Measurements from ENCODE around the gene ZNF618. TPM values are rescaled to one million over a fixed set of nuclear protein-coding genes. Genes with fewer than 3 reads are reported as not detected.

ZNF618 gene
- polyA plus RNA-seq, 6 donors from 2014 or later = 1.00 to 3.2 (median 2.2) TPM

DNA sequence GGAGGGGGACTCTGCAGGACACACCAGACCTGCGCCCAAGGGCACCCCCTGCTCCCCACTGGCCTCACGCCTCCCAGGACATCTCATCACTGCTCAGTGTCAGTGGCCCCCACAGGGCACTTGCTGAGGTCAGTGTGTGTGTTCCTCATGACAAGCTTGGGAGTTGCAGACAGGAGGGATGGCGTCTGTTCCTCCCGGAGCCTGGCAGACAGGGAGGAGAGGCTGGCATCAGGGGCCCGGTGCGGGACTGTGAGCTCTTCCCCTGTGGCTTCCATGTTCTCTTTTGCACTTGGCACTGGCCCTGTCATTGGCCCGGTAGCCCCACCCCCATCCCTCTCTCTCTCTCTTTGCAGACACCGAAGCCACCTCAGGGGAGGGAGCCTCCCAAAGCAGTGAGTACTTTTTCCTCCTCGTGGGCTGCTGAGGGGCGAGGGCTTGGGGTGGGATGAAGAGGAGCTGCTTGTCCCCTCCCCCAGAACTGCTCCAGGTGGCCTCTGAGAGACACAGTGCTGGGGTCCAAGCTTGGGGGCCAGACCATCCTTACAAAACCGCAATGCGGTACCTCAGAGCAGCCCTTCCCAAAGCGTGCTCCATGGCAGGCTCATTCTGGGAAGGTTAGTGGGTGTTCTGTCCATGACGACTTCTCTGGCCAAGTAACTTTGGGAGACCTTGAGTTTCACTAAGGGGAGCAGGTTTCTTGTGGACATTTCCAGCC lies 126.3 kb downstream of the ZNF618 start:
- Mint-ChIP-seq H3K27ac (no peak overlapping the region), H3K36me3 (no peaks in the 10 kb centered on the region), H3K4me3 (no peak overlapping the region), H3K4me1 (peaks cover 0 to 6% (median 0%) of the 10 kb centered on the region in 3 donors), H3K9me3 (peaks cover 0 to 2% (median 0%) of the 10 kb centered on the region in 7 donors), H3K27me3 (no peaks in the 10 kb centered on the region)
- ATAC-seq (ENCODE audit: low read depth in 2 of 2) (no peak), DNase-seq (no peak)

DNA sequence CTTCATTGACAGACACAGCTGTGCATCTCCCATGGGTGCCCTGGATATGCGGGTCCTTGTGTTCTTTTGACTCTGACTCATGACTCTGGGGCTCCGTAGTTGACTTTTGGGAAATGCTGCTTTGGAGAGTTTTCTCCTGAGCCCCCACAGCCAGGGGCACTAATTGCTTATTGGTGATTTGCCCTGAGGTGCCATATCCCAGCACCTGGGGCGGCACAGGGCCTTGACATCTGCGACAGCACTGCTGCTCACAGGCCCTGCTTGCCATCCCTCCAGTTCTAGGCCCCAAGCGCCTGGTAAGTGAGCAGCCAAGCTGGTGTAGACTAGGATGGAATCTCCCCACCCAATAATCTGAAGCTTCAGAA lies 126.9 kb downstream of the ZNF618 start:
- DNase-seq = no peak
- no peak overlapping the region for H3K4me3 Mint-ChIP-seq
- H3K4me1 Mint-ChIP-seq = peaks cover 0 to 6% (median 0%) of the 10 kb centered on the region in 3 donors
- H3K36me3 Mint-ChIP-seq = no peaks in the 10 kb centered on the region
- no peaks in the 10 kb centered on the region for H3K27me3 Mint-ChIP-seq
- H3K27ac Mint-ChIP-seq = no peak overlapping the region
- ATAC-seq (ENCODE audit: low read depth in 2 of 2) = no peak
- H3K9me3 Mint-ChIP-seq = peaks cover 0 to 2% (median 0%) of the 10 kb centered on the region in 7 donors

DNA sequence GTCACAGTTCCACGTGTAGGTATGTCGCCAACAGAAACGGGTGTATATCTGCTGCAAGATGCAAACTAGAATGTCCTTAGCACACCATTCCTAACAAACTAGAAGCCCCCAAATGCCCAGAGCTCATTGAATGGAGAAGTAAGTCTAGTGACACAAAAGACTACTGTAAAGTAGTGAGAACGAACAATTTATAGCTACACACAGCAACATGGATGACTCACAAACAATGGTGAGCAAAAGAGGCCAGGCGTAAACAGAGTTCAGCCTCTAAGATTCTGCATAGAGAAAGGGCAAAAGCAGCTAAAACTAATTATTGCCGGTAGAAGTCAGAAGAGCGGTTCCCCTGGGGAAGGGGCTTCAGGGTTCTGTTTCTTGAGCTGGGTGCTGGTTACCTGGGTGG lies 127.2 kb downstream of the ZNF618 start:
- no peak overlapping the region for H3K27ac Mint-ChIP-seq
- H3K4me1 Mint-ChIP-seq = peaks cover 0 to 6% (median 0%) of the 10 kb centered on the region in 3 donors
- no peaks in the 10 kb centered on the region for H3K27me3 Mint-ChIP-seq
- H3K36me3 Mint-ChIP-seq = no peaks in the 10 kb centered on the region
- DNase-seq (no peak), ATAC-seq (ENCODE audit: low read depth in 2 of 2) (no peak)
- no peak overlapping the region for H3K4me3 Mint-ChIP-seq
- H3K9me3 Mint-ChIP-seq = peaks cover 0 to 2% (median 0%) of the 10 kb centered on the region in 7 donors

DNA sequence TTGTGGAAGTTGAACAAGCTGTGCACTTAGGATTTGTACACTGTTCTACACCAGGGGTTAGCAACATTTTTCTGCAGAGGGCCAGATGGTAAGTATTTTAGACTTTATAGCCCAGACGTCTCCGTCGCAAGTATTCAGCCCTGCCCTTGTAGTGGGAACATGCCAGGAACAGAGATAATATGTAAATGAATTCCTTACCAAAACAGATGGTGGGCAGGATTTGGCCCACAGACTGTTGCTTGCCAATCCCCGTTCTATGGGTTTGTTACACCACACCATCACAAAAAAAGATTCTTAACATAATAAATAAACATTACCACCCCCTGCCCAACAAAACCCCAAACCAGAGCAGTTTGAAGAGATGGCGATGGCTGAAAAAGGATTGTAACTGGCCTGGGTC lies 127.6 kb downstream of the ZNF618 start:
- Mint-ChIP-seq H3K36me3 (no peaks in the 10 kb centered on the region), H3K9me3 (peaks cover 0 to 2% (median 0%) of the 10 kb centered on the region in 7 donors), H3K4me3 (no peak overlapping the region), H3K27ac (peak overlapping the region in 1 of 6 donors; percentile 37), H3K27me3 (no peaks in the 10 kb centered on the region), H3K4me1 (peaks cover 0 to 6% (median 0%) of the 10 kb centered on the region in 3 donors)
- ATAC-seq (ENCODE audit: low read depth in 2 of 2) (no peak), DNase-seq (no peak)

DNA sequence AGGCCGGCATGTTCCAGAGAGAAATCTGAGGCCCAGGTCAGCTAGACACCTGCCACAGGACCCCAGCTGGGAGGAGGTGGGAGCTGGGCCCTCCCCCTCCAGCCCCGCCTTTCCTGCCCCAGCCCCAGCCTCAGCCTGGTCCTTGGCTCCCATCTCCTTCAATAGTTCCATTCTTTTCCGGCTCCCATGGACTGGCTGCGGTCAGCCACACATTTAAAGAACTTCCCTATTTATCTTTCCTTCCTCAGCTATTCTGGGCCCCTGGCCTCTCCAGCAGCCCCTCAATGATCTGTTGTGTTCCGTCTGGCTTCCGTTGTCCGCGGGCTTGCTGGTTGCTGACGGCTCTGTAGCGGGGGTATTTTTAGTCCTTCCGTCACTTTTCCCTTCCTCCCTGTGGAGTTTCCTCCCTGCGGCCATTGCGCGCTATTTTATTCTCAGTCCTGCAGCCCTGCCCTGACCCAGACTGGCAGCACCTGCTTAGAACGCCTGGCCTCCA lies 128.2 kb downstream of the ZNF618 start:
- Mint-ChIP-seq H3K4me1 (peaks cover 0 to 6% (median 0%) of the 10 kb centered on the region in 3 donors), H3K36me3 (no peaks in the 10 kb centered on the region), H3K9me3 (peaks cover 0 to 2% (median 0%) of the 10 kb centered on the region in 7 donors), H3K27me3 (no peaks in the 10 kb centered on the region), H3K4me3 (no peak overlapping the region), H3K27ac (peak overlapping the region in 1 of 6 donors; percentile 89)
- DNase-seq (no peak), ATAC-seq (ENCODE audit: low read depth in 2 of 2) (no peak)

DNA sequence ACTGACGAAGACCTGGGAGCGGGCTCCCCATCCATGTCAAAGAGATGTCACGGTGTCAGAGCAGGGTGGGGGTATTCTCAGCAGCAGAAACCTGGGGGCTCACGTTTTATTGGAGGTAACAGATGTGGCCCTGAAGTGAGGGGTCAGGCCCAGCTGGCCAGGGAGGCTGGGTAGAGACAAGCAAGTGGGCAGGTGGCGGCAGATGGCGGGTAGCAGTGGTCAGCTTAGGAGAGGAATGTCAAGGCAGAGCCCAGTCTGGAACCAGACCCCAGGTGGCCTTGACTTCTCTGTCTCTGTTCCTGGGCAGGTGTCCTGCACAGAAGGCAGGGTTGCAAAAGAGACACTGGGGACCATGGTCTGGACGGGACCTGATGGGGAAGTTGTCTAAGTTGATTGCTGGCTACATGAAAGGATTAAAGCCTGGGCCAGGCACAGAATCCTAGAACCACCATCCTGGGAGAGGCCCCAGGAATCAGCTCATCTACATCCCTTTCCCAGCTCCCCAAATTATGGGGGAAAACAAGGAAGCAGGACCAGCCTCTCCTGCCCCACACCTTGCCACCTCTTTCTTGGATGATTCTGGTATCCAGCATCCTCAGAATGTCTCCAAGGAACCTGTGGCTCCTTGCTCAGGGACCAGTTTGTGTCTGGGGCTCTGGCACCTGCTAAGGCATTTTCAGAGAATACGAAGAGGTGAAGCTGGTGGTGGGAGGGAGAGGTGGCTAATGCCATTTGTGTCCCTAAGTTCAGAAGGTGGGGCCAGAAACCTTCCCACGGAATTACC lies 129.5 kb downstream of the ZNF618 start:
- H3K4me1 Mint-ChIP-seq = peaks cover 0 to 6% (median 0%) of the 10 kb centered on the region in 3 donors
- no peak overlapping the region for H3K4me3 Mint-ChIP-seq
- no peak for ATAC-seq (ENCODE audit: low read depth in 2 of 2)
- no peaks in the 10 kb centered on the region for H3K27me3 Mint-ChIP-seq
- no peak for DNase-seq
- H3K9me3 Mint-ChIP-seq = peaks cover 0 to 2% (median 0%) of the 10 kb centered on the region in 7 donors
- H3K36me3 Mint-ChIP-seq = no peaks in the 10 kb centered on the region
- no peak overlapping the region for H3K27ac Mint-ChIP-seq

DNA sequence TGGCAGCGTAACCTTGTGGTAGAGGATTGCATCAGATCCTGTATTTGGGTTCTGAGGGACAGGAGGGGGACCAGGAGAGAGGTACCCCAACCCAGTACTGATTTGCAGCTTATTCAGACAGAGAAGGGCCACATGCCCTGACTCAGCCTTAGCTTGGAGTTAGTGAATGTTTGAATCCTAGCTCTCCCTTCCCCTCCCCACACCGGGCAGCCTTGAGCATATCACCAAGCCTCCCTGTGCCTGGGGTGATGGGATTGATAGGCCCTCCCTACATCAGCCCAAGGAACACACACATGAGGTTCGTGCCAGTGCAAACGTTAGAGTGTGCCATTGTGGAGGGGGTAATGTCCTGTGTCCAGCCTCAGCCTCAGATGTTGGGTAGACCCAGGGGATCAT lies 130.0 kb downstream of the ZNF618 start:
- no peak for DNase-seq
- Mint-ChIP-seq H3K4me3 (no peak overlapping the region), H3K9me3 (peaks cover 0 to 4% (median 0%) of the 10 kb centered on the region in 7 donors), H3K27me3 (no peaks in the 10 kb centered on the region), H3K27ac (no peak overlapping the region), H3K36me3 (peaks cover 4% of the 10 kb centered on the region in 2 donors), H3K4me1 (peaks cover 0 to 6% (median 0%) of the 10 kb centered on the region in 3 donors)
- ATAC-seq (ENCODE audit: low read depth in 2 of 2) = no peak

DNA sequence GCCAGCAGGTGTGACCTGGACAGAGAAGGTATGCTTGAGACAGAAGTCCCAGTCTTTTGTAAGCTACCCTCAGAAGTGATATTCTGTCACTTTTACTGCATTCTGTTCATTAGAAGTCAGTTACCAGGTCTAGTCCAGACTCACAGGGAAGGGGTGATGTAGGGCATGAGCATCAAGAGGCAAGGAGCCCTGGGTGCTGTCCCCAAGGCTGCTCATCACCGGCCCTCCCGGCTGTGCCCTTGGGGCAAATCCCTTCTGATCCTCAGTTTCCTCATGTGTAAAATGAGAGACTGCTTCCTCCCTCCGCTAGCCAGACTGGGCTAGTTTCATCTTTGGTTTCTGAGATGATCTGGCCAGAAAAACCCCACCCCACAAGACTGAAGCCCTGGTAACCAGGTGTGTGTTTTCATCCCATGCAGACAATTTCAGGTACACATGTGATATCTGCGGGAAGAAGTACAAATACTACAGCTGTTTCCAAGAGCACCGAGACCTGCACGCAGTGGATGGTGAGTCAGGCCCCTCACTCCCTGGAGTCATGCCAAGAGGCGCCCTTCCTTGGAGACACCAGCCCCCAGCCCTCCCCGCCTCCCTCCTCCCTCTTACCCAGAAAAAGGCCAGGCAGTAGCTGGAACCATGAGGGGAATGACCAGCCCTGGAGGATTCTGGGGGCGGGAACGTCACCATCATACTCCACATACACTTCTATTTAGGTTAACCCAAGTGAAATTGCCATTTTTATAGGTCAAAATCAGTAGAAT lies 131.0 kb downstream of the ZNF618 start:
- H3K27me3 Mint-ChIP-seq = no peaks in the 10 kb centered on the region

DNA sequence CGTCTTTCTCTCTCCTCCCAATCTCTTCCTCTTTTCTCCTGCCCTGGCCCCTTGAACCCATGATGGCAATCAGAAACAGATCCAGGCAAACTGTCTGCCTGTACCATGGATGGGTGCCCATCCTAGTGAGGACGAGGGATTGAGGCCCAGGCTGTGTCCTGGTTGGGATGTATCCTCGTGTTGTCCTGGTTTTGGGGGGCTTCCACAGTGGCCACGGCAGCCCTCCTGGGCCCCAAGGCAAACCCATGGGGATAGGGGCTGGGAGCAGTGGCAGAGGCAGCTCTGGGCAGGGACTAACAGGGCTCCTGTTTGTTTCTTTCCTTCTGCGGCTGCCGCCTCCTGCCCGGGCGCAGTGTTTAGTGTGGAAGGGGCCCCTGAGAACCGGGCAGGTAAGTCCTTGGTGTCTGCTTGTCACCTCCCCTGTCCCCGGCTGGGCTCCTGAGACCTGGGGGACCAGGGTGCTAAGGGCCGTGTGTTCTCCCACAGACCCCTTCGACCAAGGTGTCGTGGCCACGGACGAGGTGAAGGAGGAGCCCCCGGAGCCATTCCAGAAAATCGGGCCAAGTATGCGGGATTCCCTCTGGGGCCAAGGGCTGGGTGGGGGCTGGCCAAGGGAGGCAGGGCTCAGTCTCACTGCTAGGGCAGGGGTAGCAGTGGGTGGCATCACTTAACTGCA lies 132.0 kb downstream of the ZNF618 start:
- H3K4me1 Mint-ChIP-seq = peaks cover 0 to 6% (median 0%) of the 10 kb centered on the region in 3 donors
- H3K36me3 Mint-ChIP-seq = peaks cover 12 to 14% of the 10 kb centered on the region in 2 donors
- H3K27me3 Mint-ChIP-seq = no peaks in the 10 kb centered on the region
- DNase-seq (no peak), ATAC-seq (ENCODE audit: low read depth in 2 of 2) (no peak)
- H3K27ac Mint-ChIP-seq = peak overlapping the region in 1 of 6 donors; percentile 60
- peaks cover under 1 to 14% (median 6%) of the 10 kb centered on the region in 7 donors for H3K9me3 Mint-ChIP-seq
- H3K4me3 Mint-ChIP-seq = no peak overlapping the region

More for the DNA sequence above, 131.0 kb downstream of the ZNF618 start:
- Mint-ChIP-seq H3K4me3 (no peak overlapping the region), H3K9me3 (peaks cover 0 to 9% (median 2%) of the 10 kb centered on the region in 7 donors), H3K27ac (no peak overlapping the region), H3K36me3 (peaks cover 9 to 12% of the 10 kb centered on the region in 2 donors), H3K4me1 (peaks cover 0 to 6% (median 0%) of the 10 kb centered on the region in 3 donors)
- no peak for ATAC-seq (ENCODE audit: low read depth in 2 of 2)
- no peak for DNase-seq

DNA sequence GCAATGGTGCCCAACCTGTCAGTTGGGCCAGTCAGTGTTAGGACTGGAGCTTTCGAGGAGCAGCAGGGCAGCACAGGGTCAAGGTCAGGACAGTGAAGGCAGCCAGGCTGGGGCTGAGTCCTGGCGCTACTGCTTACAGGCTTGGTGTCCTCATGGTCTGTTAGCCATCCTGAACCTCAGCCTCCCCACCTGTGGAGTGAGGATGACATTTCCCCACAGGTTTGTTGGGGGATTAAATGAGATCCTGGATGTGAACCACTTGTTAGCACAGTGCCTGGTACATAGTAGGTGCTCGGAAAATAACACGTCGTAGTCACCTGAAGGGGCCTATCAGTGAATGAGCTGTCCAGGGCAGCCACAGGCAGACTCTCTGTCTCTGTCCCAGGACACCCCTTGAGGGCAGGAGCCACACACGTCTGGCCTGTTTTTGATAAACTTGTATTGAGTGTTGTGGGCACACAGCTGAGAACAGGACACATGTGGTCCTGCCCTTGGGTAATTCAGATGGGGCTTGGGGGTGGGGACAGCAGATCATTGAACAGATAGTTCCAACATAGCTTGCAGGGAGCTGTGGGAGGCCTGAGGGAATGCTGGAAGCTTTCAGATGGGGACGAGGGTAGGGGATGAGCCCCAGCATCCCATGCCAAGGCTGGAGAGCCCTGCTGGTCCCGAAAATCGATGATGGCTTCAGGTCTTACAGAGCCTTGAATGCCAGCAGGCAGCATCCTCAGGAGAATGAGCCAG lies 132.7 kb downstream of the ZNF618 start:
- no peak overlapping the region for H3K4me3 Mint-ChIP-seq
- peaks cover 0 to 6% (median 0%) of the 10 kb centered on the region in 3 donors for H3K4me1 Mint-ChIP-seq
- DNase-seq (no peak), ATAC-seq (ENCODE audit: low read depth in 2 of 2) (no peak)
- H3K27me3 Mint-ChIP-seq = no peaks in the 10 kb centered on the region
- peaks cover 1 to 17% (median 7%) of the 10 kb centered on the region in 7 donors for H3K9me3 Mint-ChIP-seq
- H3K27ac Mint-ChIP-seq = peak overlapping the region in 1 of 6 donors; percentile 60
- peaks cover 12 to 14% of the 10 kb centered on the region in 2 donors for H3K36me3 Mint-ChIP-seq

DNA sequence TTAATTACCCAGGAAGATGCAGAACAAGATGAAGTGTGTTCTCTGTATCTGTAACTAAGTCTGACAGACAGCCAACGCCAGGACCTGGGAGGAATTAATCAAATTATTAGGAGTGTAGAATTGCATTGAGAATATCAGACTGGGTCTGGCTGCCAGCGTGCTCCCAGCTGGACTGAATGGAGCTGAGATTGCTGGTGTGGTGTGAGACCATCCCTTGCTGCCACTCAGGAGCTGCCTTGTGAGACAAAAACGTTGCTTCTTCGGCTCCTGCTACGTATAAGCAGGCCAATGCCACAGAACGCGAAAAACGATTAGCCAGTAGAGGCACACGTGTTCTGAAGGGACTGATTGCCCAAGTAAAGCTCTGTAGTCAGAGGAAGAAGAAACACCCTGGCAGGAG lies 135.2 kb downstream of the ZNF618 start:
- H3K36me3 Mint-ChIP-seq = peaks cover 12 to 14% of the 10 kb centered on the region in 2 donors
- ATAC-seq (ENCODE audit: low read depth in 2 of 2) = no peak
- H3K9me3 Mint-ChIP-seq = peaks cover 6 to 23% (median 12%) of the 10 kb centered on the region in 7 donors
- no peak overlapping the region for H3K27ac Mint-ChIP-seq
- H3K27me3 Mint-ChIP-seq = no peaks in the 10 kb centered on the region
- H3K4me1 Mint-ChIP-seq = no peaks in the 10 kb centered on the region
- H3K4me3 Mint-ChIP-seq = no peak overlapping the region
- DNase-seq = no peak

DNA sequence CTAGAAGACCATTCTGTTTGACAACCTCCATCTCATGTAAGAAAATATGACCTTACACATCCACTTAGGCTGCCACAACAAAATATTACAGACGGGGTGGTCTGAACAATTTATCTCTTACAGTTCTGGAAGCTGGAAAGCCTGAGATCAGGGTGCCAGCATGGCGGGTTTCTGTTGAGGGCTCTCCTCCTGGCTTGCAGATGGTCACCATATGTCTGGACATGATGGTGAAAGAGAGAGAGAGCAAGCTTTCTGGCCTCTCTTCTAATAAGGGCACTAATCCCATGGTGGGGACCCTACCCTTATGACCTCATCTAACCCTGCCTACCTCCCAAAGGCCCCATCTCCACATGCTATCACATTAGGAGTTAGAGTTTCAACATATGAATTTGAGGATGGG lies 136.0 kb downstream of the ZNF618 start:
- Mint-ChIP-seq H3K36me3 (peaks cover 12 to 14% of the 10 kb centered on the region in 2 donors), H3K27me3 (no peaks in the 10 kb centered on the region), H3K9me3 (peaks cover 6 to 23% (median 12%) of the 10 kb centered on the region in 7 donors), H3K27ac (no peak overlapping the region), H3K4me3 (no peak overlapping the region), H3K4me1 (no peaks in the 10 kb centered on the region)
- ATAC-seq (ENCODE audit: low read depth in 2 of 2) (no peak), DNase-seq (no peak)

Data from naive B cell (primary cell).